IPS-NIHi7 (cell line): ENCODE measurements around the gene EFEMP1.
"Not testable (repeated sequence)": the region's sequence is repeated elsewhere in the genome, so short reads cannot be mapped to it uniquely, and the experiment has no call there.

ENCODE experiments used
- DNase-seq: peaks from one replicate; pipeline ENCODE4 v3.0.0; 2012; ENCODE audit warnings: mixed read lengths; ENCODE audit errors: extremely low spot score

Gene EFEMP1

DNA sequence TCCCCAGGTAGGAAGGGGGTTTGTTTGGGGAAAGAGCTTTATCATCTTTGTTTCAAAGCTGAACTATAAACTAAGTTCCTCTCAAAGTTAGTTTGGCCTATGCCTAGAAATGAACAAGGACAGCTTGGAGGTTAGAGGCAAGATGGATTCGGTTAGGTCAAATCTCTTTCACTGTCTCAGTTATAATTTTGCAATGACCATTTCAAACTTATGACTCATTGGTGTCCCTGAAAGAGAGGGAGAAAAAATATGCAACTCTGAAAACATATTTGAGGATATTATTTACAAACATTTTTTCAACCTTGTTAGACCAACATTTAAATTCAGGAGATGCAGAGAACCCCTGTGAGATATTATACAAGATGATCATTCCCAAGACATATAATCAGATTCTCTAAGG lies 95.7 kb downstream of the EFEMP1 start:
- DNase-seq = no peak

DNA sequence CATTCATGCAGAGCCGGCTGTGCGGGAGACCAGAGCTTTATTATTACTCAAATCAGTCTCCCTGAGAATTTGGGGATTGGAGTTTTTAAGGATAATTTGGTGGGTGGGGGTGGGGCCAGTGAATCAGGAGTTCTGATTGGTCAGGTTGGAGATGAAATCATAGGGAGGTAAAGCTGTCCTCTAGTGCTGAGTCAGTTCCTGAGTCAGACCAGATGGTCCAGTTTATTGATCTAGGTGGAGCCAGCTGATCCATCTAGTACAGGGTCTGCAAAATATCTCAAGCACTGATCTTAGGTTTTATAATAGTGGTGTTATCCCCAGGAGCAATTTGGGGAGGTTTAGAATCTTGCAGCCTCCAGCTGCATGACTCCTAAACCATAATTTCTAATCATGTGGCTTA lies 96.2 kb downstream of the EFEMP1 start:
- not testable (repeated sequence) for DNase-seq

DNA sequence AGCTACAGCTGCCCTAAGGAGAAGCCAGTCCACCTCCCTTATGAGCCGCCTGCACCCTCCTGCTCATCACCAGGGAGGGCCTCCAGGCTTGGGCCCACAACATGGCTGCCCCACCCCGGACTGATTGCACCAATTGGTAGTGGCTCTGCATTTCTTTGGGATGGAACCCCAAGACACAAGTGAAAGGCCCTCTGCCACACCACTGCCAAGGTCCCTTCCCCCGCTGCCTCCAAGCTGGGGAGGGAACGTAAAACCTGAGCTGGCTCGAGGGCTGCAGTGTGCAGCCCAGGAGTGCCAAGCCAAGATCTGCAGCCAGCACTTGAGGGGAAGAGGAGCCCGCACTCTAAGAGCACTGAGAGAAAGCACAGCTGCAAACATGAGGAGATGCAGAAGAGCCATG lies 97.3 kb downstream of the EFEMP1 start:
- DNase-seq = no peak

DNA sequence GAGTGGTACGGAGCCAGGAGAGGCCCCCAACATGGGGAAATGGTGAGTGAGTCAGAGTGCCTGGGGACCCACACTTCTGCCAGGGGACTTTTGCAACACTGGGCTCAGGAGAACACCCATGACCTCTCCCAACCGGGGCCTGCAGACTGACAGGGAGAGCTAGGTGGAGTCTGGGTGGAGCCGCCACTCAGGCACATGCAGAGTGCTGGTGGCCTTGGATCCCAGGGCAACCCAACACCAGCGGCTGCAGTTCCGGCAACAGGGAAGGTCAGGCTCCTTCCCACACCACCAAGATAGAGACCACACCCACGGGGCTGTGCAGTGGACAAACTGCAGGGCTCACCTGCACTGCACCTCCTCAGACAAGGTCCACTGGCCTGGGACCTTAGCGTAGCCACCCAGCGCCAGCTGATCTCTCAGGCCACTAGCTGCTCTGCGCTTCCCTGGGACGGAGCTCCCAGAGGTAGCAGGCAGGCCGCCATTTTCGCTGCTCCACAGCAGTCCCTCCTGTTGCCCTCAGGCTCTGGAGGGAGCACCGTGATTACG lies 99.0 kb downstream of the EFEMP1 start:
- DNase-seq = no peak
